Neural progenitor cell (in vitro differentiated cells): ENCODE results near the gene PRRC1. TPM values are rescaled to one million over a fixed set of nuclear protein-coding genes. Genes with fewer than 3 reads are reported as not detected.

Experiments used
- DNase-seq: peaks from one replicate; pipeline ENCODE4 v3.0.0-alpha.2; 2016; ENCODE audit warnings: low spot score
- H2AFZ ChIP-seq: fragments of 200-600 bp; sonication (generic); replicated peaks from 2 replicates; pipeline ENCODE4 v1.6.1; 2016; ENCODE audit warnings: antibody characterized with exemption
- H3F3A ChIP-seq: fragments of 200-600 bp; sonication (generic); 2 replicates; pipeline ENCODE4 v1.6.1; 2016; ENCODE audit warnings: antibody characterized with exemption, low read depth
- H3K27ac ChIP-seq: fragments of 200-600 bp; sonication (generic); 2 replicates; pipeline ENCODE4 v1.5.1; 2016; ENCODE audit warnings: mild to moderate bottlenecking
- H3K27me3 ChIP-seq: fragments of 200-600 bp; sonication (generic); 2 replicates; pipeline ENCODE4 v1.6.1; 2016; ENCODE audit warnings: mild to moderate bottlenecking, moderate library complexity
- H3K36me3 ChIP-seq: fragments of 200-600 bp; sonication (generic); 2 replicates; pipeline ENCODE4 v1.5.1; 2016
- H3K4me1 ChIP-seq: fragments of 200-600 bp; sonication (generic); 2 replicates; pipeline ENCODE4 v1.6.1; 2016; ENCODE audit warnings: mixed run types
- H3K4me2 ChIP-seq: fragments of 200-600 bp; sonication (generic); 2 replicates; pipeline ENCODE4 v1.6.1; 2016
- H3K4me3 ChIP-seq: fragments of 200-600 bp; sonication (generic); 2 replicates; pipeline ENCODE4 v1.5.1; 2016
- H3K79me2 ChIP-seq: fragments of 200-600 bp; sonication (generic); 2 replicates; pipeline ENCODE4 v1.6.1; 2016; ENCODE audit warnings: low read depth
- H3K9ac ChIP-seq: fragments of 200-600 bp; sonication (generic); 2 replicates; pipeline ENCODE4 v1.6.1; 2016
- H3K9me3 ChIP-seq: fragments of 200-600 bp; sonication (generic); 2 replicates; pipeline ENCODE4 v1.5.1; 2016; ENCODE audit warnings: low read depth
- H4K20me1 ChIP-seq: fragments of 200-600 bp; sonication (generic); 2 replicates; pipeline ENCODE4 v1.6.1; 2016; ENCODE audit warnings: low read depth
- H3K27ac Mint-ChIP-seq: 3 replicates; pipeline ENCODE4 v1.8.0; 2021; ENCODE audit warnings: mixed read lengths
- H3K27me3 Mint-ChIP-seq: 2 replicates; pipeline ENCODE4 v1.8.0; 2022; ENCODE audit warnings: low read depth, mild to moderate bottlenecking, inconsistent platforms, moderate library complexity, mixed read lengths; ENCODE audit not compliant: insufficient read depth
- H3K36me3 Mint-ChIP-seq: 3 replicates; pipeline ENCODE4 v1.8.0; 2021; ENCODE audit warnings: mixed read lengths
- H3K4me1 Mint-ChIP-seq: 3 replicates; pipeline ENCODE4 v1.8.0; 2021; ENCODE audit warnings: mixed read lengths
- H3K4me3 Mint-ChIP-seq: 3 replicates; pipeline ENCODE4 v1.8.0; 2021; ENCODE audit warnings: mild to moderate bottlenecking, moderate library complexity, mixed read lengths
- H3K9me3 Mint-ChIP-seq: 3 replicates; pipeline ENCODE4 v1.8.0; 2020; ENCODE audit warnings: mixed read lengths
- EZH2 ChIP-seq: fragments of 200-600 bp; sonication (generic); IDR thresholded peaks from 2 replicates; pipeline ENCODE4 v1.6.1; 2017; ENCODE audit warnings: antibody characterized with exemption, mild to moderate bottlenecking, moderate library complexity
- EZH2phosphoT487 ChIP-seq: fragments of 200-600 bp; sonication (generic); IDR thresholded peaks from 2 replicates; pipeline ENCODE4 v1.6.1; 2017; ENCODE audit warnings: antibody characterized with exemption
- total RNA-seq: library from RNA; depleted of rRNA; stranded (reverse); fragments of >200 nt; gene quantifications from 2 replicates; pipeline ENCODE4 v1.2.3, GENCODE V29; 2015; ENCODE audit warnings: low replicate concordance
- TF ChIP-seq, protein P1 (sequence below): fragments of 200-600 bp; sonication (generic); IDR thresholded peaks from 2 replicates; pipeline ENCODE4 v1.5.1; 2017; ENCODE audit warnings: antibody characterized with exemption, mild to moderate bottlenecking

PRRC1 gene
- total RNA-seq: 51.7 and 58.9 TPM in 2 replicates

DNA sequence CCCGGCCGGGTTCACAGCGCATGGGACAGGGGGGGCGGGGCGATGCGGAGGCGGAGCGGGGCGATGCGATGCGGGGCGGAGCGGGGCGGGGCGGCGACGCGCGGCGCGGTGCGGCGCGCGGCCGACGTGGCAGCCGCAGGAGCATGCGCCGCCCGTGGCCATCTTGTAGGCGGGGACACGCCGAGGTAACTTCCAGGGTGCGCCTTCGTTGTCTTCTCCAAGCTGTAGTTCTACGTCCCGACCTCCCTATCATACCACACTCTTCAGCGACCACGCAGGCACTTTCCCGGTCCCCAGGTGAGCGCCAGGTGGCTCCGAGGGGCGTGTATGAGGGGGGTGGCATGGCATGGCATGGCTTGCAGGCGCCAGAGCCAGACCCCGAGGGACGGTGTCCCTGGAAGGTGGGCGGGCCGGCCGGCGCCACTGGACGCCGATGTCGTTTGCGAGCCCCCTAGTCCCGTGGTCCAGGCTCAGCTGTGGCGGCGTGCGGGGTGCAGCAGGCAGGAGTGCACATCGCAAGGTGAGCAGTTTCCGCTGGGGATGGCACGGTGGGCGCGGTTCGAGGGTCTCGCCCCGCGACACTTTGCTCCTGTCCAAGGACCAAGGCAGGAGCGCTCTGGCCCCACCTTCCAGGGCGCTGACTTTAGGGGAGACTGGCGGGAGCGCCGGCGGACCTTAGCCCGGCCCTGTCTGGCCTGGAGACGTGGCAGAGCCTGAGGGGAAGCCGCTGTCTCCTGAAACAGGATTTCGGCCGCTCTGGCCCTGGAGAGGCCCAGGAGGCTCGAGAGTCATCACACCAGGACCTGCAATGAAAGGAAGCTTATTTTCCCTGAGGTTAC, at the start of gene PRRC1:
Gene PRRC1, plus strand, starts transcription at position 161 of the 839 bp plus-strand sequence. CDS start 5,840 bp downstream, outside the sequence.
- Histone ChIP-seq H3K4me1 (peaks cover 16% of the 10 kb centered on the region), H3K9ac (peak within 1 kb of the TSS; percentile 78), H3F3A (peaks cover 6% of the 10 kb centered on the region), H3K9me3 (no peaks in the 10 kb centered on the region), H3K36me3 (no peaks in the 10 kb centered on the region), H4K20me1 (peaks cover 50% of the 10 kb centered on the region), H3K4me2 (peak within 1 kb of the TSS; percentile 92), H3K4me3 (peak within 1 kb of the TSS; percentile 86), H2AFZ (peak within 1 kb of the TSS; percentile 87), H3K79me2 (peaks cover 52% of the 10 kb centered on the region), H3K27ac (peak within 1 kb of the TSS; percentile 68), H3K27me3 (no peaks in the 10 kb centered on the region)
- TF ChIP-seq EZH2 (no peak), EZH2phosphoT487 (no peak)
- TF ChIP-seq, protein P1, sequence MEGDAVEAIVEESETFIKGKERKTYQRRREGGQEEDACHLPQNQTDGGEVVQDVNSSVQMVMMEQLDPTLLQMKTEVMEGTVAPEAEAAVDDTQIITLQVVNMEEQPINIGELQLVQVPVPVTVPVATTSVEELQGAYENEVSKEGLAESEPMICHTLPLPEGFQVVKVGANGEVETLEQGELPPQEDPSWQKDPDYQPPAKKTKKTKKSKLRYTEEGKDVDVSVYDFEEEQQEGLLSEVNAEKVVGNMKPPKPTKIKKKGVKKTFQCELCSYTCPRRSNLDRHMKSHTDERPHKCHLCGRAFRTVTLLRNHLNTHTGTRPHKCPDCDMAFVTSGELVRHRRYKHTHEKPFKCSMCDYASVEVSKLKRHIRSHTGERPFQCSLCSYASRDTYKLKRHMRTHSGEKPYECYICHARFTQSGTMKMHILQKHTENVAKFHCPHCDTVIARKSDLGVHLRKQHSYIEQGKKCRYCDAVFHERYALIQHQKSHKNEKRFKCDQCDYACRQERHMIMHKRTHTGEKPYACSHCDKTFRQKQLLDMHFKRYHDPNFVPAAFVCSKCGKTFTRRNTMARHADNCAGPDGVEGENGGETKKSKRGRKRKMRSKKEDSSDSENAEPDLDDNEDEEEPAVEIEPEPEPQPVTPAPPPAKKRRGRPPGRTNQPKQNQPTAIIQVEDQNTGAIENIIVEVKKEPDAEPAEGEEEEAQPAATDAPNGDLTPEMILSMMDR: no peak
- H3K4me3 Mint-ChIP-seq: peak within 1 kb of the TSS; percentile 91
- peak within 1 kb of the TSS; percentile 75 for H3K27ac Mint-ChIP-seq
- peak; percentile 93 for DNase-seq
- peaks cover 22% of the 10 kb centered on the region for H3K36me3 Mint-ChIP-seq
- peaks cover 23% of the 10 kb centered on the region for H3K4me1 Mint-ChIP-seq
- peaks cover 10% of the 10 kb centered on the region for H3K9me3 Mint-ChIP-seq
- H3K27me3 Mint-ChIP-seq: peaks cover 2% of the 10 kb centered on the region

DNA sequence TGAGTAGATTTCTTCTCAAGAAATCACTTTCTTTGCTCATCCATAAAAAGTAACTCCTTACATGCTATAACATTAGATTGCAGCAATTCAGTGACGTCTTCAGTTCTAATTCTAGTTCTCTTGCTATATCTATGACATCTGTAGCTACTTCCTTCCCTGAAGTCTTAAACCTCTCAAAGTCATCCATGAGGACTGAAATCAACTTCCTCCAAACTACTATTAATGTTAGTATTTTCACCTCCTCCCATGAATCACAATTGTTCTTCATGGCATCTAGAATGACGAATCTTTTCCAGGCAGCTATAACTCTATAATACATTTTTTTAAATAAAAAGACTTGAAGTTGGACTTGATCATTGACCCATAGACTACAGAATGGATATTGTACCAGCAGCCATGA, 46.2 kb upstream of the PRRC1 start:
- H3K27me3 Mint-ChIP-seq: no peaks in the 10 kb centered on the region
- no peak overlapping the region for H3K4me3 Mint-ChIP-seq
- peaks cover 2% of the 10 kb centered on the region for H3K36me3 Mint-ChIP-seq
- TF ChIP-seq EZH2phosphoT487: no peak
- no peak overlapping the region for H3K4me3 ChIP-seq
- H3K4me1 ChIP-seq: no peaks in the 10 kb centered on the region
- no peaks in the 10 kb centered on the region for H3K79me2 ChIP-seq
- H3K27ac Mint-ChIP-seq: no peak overlapping the region
- no peaks in the 10 kb centered on the region for H3K27me3 ChIP-seq
- H3K9ac ChIP-seq: no peak overlapping the region
- no peaks in the 10 kb centered on the region for H3K9me3 ChIP-seq
- no peak overlapping the region for H2AFZ ChIP-seq
- H3K4me1 Mint-ChIP-seq: no peaks in the 10 kb centered on the region
- H3F3A ChIP-seq: no peaks in the 10 kb centered on the region
- no peaks in the 10 kb centered on the region for H3K36me3 ChIP-seq
- H3K27ac ChIP-seq: no peak overlapping the region
- no peaks in the 10 kb centered on the region for H4K20me1 ChIP-seq
- DNase-seq: no peak
- H3K4me2 ChIP-seq: no peak overlapping the region
- H3K9me3 Mint-ChIP-seq: no peaks in the 10 kb centered on the region

DNA sequence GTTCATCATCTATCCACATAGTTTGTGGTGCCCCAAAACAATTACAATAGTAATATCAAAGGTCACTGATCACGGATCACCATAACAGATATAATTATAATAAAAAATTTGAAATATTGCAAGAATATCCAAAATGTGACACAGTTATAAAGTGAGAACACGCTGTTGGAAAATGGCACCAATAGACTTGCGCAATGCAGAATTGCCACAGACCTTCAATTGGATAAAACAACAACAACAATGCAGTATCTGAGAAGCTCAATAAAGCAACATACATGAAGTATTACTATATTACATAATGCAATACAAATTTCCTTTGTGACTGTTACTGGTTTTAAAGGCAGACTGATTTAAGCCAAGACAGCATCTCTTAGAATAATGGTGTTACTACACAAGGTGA, 44.7 kb upstream of the PRRC1 start:
- H3K36me3 ChIP-seq: no peaks in the 10 kb centered on the region
- no peaks in the 10 kb centered on the region for H4K20me1 ChIP-seq
- no peaks in the 10 kb centered on the region for H3F3A ChIP-seq
- no peak overlapping the region for H3K27ac Mint-ChIP-seq
- no peak overlapping the region for H3K4me2 ChIP-seq
- TF ChIP-seq EZH2phosphoT487 (no peak), EZH2 (no peak)
- TF ChIP-seq, protein P1: no peak
- H3K4me3 ChIP-seq: no peak overlapping the region
- no peaks in the 10 kb centered on the region for H3K9me3 Mint-ChIP-seq
- H3K9me3 ChIP-seq: no peaks in the 10 kb centered on the region
- no peaks in the 10 kb centered on the region for H3K79me2 ChIP-seq
- peak overlapping the region; percentile 69 for H2AFZ ChIP-seq
- no peak overlapping the region for H3K9ac ChIP-seq
- H3K4me1 ChIP-seq: no peaks in the 10 kb centered on the region
- H3K4me3 Mint-ChIP-seq: no peak overlapping the region
- no peaks in the 10 kb centered on the region for H3K27me3 Mint-ChIP-seq
- DNase-seq: no peak
- peaks cover under 1% of the 10 kb centered on the region for H3K36me3 Mint-ChIP-seq
- no peaks in the 10 kb centered on the region for H3K4me1 Mint-ChIP-seq
- no peaks in the 10 kb centered on the region for H3K27me3 ChIP-seq
- H3K27ac ChIP-seq: no peak overlapping the region

DNA sequence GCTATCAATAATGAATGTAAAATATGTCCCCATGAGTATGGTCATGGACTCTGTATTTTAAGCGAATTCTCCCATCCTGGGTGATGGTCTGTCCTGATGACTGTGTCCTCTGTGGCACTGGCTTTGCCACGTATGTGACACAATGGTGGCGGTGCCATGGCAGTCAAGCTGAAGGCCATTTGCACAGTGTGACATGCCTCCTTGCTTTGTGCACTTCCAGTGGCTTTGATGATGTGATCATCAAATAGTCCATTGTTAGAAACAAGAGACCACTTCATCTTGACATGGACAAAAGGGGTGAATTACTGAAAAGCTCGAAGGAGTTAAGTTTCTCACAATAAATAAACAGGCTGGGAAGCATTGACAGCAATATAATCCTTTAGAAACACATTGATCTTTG, 31.0 kb upstream of the PRRC1 start:
- Mint-ChIP-seq H3K27me3 (no peaks in the 10 kb centered on the region), H3K4me1 (peaks cover 10% of the 10 kb centered on the region), H3K9me3 (peaks cover 16% of the 10 kb centered on the region), H3K27ac (no peak overlapping the region), H3K4me3 (no peak overlapping the region), H3K36me3 (peaks cover 5% of the 10 kb centered on the region)
- Histone ChIP-seq H3K9me3 (peaks cover 7% of the 10 kb centered on the region), H2AFZ (peak overlapping the region; percentile 7), H3K4me2 (no peak overlapping the region), H4K20me1 (no peaks in the 10 kb centered on the region), H3K4me3 (no peak overlapping the region), H3K9ac (no peak overlapping the region), H3K4me1 (no peaks in the 10 kb centered on the region), H3K79me2 (no peaks in the 10 kb centered on the region), H3K27me3 (no peaks in the 10 kb centered on the region), H3F3A (no peaks in the 10 kb centered on the region), H3K27ac (no peak overlapping the region), H3K36me3 (no peaks in the 10 kb centered on the region)
- TF ChIP-seq, protein P1: no peak
- TF ChIP-seq EZH2phosphoT487 (no peak), EZH2 (no peak)
- no peak for DNase-seq
